AG04449 (cell line): ENCODE results near the gene CDYL2.

Source experiments
- CTCF ChIA-PET: fragments of 350-600 bp; formaldehyde crosslinking; extraction: SDS; loops from one replicate; lab custom pipeline; 2021; ENCODE audit warnings: antibody characterized with exemption; lab: Yijun Ruan, JAX
- POLR2A ChIA-PET: fragments of 400-600, 350-600 bp; formaldehyde crosslinking; extraction: SDS; loops from one replicate; lab custom pipeline; 2020; ENCODE audit warnings: antibody characterized with exemption, inconsistent platforms; lab: Yijun Ruan, JAX
- DNase-seq: peaks from one replicate; pipeline ENCODE4 v3.0.0-alpha.2; 2010; ENCODE audit warnings: low read depth, low spot score
- H3K4me3 ChIP-seq: 2 replicates; pipeline ENCODE4 v1.5.1; 2011; ENCODE audit warnings: low read depth, mild to moderate bottlenecking, control low read depth, low read length
- CTCF ChIP-seq: IDR thresholded peaks from one replicate; pipeline ENCODE4 v1.5.1; 2011; ENCODE audit warnings: mild to moderate bottlenecking, moderate library complexity, low read length, control low read depth, inconsistent platforms; ENCODE audit not compliant: insufficient read depth; ENCODE audit errors: missing control alignments

The CDYL2 gene

GRCh38 chr16:80717611-80718010 lies 86.8 kb downstream of the CDYL2 start:
- H3K4me3 ChIP-seq: no peak overlapping the region
- DNase-seq: no peak
- ChIA-PET CTCF (no interaction called here), POLR2A (no interaction called here)
- no peak for TF ChIP-seq CTCF

- TF ChIP-seq CTCF: no peak
- no peak for DNase-seq
- H3K4me3 ChIP-seq: no peak overlapping the region
- POLR2A ChIA-PET: no interaction called here
- CTCF ChIA-PET: no interaction called here
Measured at GRCh38 chr16:80716564-80717139, 87.7 kb downstream of the CDYL2 start.

GRCh38 chr16:80711406-80711805 lies 93.0 kb downstream of the CDYL2 start:
- TF ChIP-seq CTCF: no peak
- CTCF ChIA-PET: no interaction called here
- DNase-seq: no peak
- no peak overlapping the region for H3K4me3 ChIP-seq
- POLR2A ChIA-PET: no interaction called here

DNA sequence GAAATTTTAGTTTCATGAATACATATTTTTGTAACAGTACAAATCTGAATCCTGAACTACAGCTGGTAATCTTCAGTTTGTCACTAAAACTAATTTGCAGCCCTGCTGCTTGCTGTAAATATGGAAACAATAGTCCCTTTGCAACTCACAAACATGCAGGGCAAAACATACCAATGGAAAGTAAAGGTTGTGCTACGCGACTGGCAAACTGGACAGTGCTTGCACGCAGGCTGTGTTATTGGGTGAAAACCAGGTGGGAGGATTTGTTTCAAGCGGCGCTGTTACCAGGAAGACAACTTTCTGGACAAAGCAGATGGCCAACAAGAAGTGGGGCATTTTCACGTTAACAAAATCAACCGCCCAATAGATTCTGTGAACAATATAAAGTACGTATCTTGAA lies 93.5 kb downstream of the CDYL2 start:
- TF ChIP-seq CTCF: no peak
- ChIA-PET POLR2A (no interaction called here), CTCF (no interaction called here)
- no peak for DNase-seq
- no peak overlapping the region for H3K4me3 ChIP-seq

DNA sequence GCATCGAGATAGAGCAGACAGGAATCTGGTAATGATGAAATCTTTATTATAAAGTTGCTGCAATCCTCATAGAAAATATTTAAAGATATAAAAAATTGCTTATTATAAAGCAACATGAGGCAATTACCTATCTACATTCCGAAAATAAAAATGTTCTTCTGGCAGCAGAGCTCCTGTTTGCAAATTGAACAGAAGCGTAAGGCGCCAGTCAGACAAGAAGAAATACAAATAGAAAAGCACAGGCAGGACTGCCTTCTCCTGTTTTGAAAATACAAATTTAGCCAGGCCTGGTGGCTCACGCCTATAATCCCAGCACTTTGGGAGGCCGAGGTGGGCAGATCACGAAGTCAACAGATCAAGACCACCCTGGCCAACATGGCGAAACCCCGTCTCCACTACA lies 95.6 kb downstream of the CDYL2 start:
- DNase-seq: no peak
- no peak for TF ChIP-seq CTCF
- H3K4me3 ChIP-seq: no peak overlapping the region
- CTCF ChIA-PET: no interaction called here
- POLR2A ChIA-PET: no interaction called here

DNA sequence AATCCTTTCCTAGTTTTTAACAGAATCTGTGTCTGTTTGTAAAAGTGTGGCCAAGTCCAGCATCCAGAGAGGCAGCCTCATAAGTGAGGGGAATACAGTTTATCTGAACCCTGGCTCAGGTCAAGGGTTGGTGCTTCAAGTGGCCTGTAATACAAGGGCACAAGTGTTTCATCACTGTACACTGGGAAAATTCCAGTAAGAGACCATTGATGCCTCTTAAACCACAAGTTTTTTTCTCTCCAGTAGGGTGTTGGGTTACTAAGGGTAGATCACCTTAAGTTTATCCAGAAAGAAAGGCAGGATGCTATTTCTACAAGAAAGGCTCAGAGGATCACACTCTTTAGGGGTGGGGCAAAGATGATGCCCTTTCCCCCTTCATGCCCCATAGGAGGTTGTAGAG lies 96.7 kb downstream of the CDYL2 start:
- H3K4me3 ChIP-seq: no peak overlapping the region
- DNase-seq: no peak
- CTCF ChIA-PET: no interaction called here
- TF ChIP-seq CTCF: no peak
- POLR2A ChIA-PET: no interaction called here
